KMS-11 (cell line): ENCODE results near the gene CAST.
"Not testable (repeated sequence)": the region's sequence is repeated elsewhere in the genome, so short reads cannot be mapped to it uniquely, and the experiment has no call there.

Experiments
- H2AFZ ChIP-seq: fragments of 200-600 bp; sonication (generic); 2 replicates; pipeline ENCODE4 v1.6.1; 2016; ENCODE audit warnings: antibody characterized with exemption, mixed run types, low read depth
- H3K27ac ChIP-seq: fragments of 200-600 bp; sonication (generic); 2 replicates; pipeline ENCODE4 v1.6.1; 2016; ENCODE audit warnings: mild to moderate bottlenecking, mixed run types
- H3K27me3 ChIP-seq: fragments of 200-600 bp; sonication (generic); 2 replicates; pipeline ENCODE4 v1.6.1; 2017; ENCODE audit warnings: mild to moderate bottlenecking, low read depth, mixed run types, moderate library complexity; ENCODE audit not compliant: insufficient read depth
- H3K36me3 ChIP-seq: fragments of 200-600 bp; sonication (generic); 2 replicates; pipeline ENCODE4 v1.6.1; 2017; ENCODE audit warnings: mild to moderate bottlenecking, mixed run types; ENCODE audit not compliant: insufficient read depth
- H3K4me1 ChIP-seq: fragments of 200-600 bp; sonication (generic); 2 replicates; pipeline ENCODE4 v1.6.1; 2016; ENCODE audit warnings: mild to moderate bottlenecking, low read depth, mixed run types; ENCODE audit not compliant: poor library complexity, severe bottlenecking
- H3K4me2 ChIP-seq: fragments of 200-600 bp; sonication (generic); 2 replicates; pipeline ENCODE4 v1.7.0; 2016; ENCODE audit warnings: mild to moderate bottlenecking, mixed run types
- H3K4me3 ChIP-seq: fragments of 200-600 bp; sonication (generic); IDR thresholded peaks from 2 replicates; pipeline ENCODE4 v1.6.1; 2017; ENCODE audit warnings: low read depth, low read length, mixed read lengths; ENCODE audit not compliant: insufficient read depth
- H3K79me2 ChIP-seq: fragments of 200-600 bp; sonication (generic); 2 replicates; pipeline ENCODE4 v1.6.1; 2016; ENCODE audit warnings: low read depth, mixed run types; ENCODE audit not compliant: insufficient read depth
- H3K9ac ChIP-seq: fragments of 200-600 bp; sonication (generic); 2 replicates; pipeline ENCODE4 v1.6.1; 2016; ENCODE audit warnings: mild to moderate bottlenecking, mixed run types
- H4K20me1 ChIP-seq: fragments of 200-600 bp; sonication (generic); 2 replicates; pipeline ENCODE4 v1.6.1; 2016; ENCODE audit warnings: mild to moderate bottlenecking, mixed run types; ENCODE audit not compliant: insufficient read depth
- CTCF ChIP-seq: fragments of 200-600 bp; sonication (generic); conservative IDR thresholded peaks from 2 replicates; pipeline ENCODE4 v1.6.1; 2017; ENCODE audit warnings: low read depth, mild to moderate bottlenecking, antibody characterized with exemption, low read length, moderate library complexity, mixed read lengths

The CAST gene

GRCh38 chr5:96742538-96742937 is 80.4 kb downstream of the CAST start:
- H3K9ac ChIP-seq, result no peak overlapping the region
- no peak overlapping the region for H3K4me3 ChIP-seq
- no peak overlapping the region for H3K27ac ChIP-seq
- H3K79me2 ChIP-seq, result no peaks in the 10 kb centered on the region
- no peaks in the 10 kb centered on the region for H3K36me3 ChIP-seq
- no peak overlapping the region for H2AFZ ChIP-seq
- no peaks in the 10 kb centered on the region for H4K20me1 ChIP-seq
- no peak for TF ChIP-seq CTCF
- H3K4me1 ChIP-seq, result no peaks in the 10 kb centered on the region
- H3K27me3 ChIP-seq, result no peaks in the 10 kb centered on the region
- H3K4me2 ChIP-seq, result no peak overlapping the region

GRCh38 chr5:96743065-96743768 is 81.0 kb downstream of the CAST start:
- H4K20me1 ChIP-seq, result no peaks in the 10 kb centered on the region
- no peaks in the 10 kb centered on the region for H3K79me2 ChIP-seq
- H3K27ac ChIP-seq, result no peak overlapping the region
- TF ChIP-seq CTCF, result no peak
- H3K4me2 ChIP-seq, result no peak overlapping the region
- no peaks in the 10 kb centered on the region for H3K4me1 ChIP-seq
- H3K36me3 ChIP-seq, result no peaks in the 10 kb centered on the region
- no peak overlapping the region for H3K4me3 ChIP-seq
- H3K9ac ChIP-seq, result no peak overlapping the region
- no peak overlapping the region for H2AFZ ChIP-seq
- no peaks in the 10 kb centered on the region for H3K27me3 ChIP-seq

GRCh38 chr5:96743805-96744204 is 81.6 kb downstream of the CAST start:
- H3K27me3 ChIP-seq, result no peaks in the 10 kb centered on the region
- no peaks in the 10 kb centered on the region for H3K36me3 ChIP-seq
- no peak overlapping the region for H3K27ac ChIP-seq
- H3K4me1 ChIP-seq, result no peaks in the 10 kb centered on the region
- H3K4me3 ChIP-seq, result no peak overlapping the region
- H4K20me1 ChIP-seq, result no peaks in the 10 kb centered on the region
- no peak for TF ChIP-seq CTCF
- no peak overlapping the region for H3K4me2 ChIP-seq
- H2AFZ ChIP-seq, result no peak overlapping the region
- H3K9ac ChIP-seq, result no peak overlapping the region
- H3K79me2 ChIP-seq, result no peaks in the 10 kb centered on the region

GRCh38 chr5:96744218-96744617 is 82.0 kb downstream of the CAST start:
- H3K36me3 ChIP-seq, H3K27ac ChIP-seq, H2AFZ ChIP-seq, H3K79me2 ChIP-seq, H3K4me2 ChIP-seq, H3K4me1 ChIP-seq, H3K4me3 ChIP-seq, H3K9ac ChIP-seq, H4K20me1 ChIP-seq, H3K27me3 ChIP-seq: not testable (repeated sequence)

- H3K79me2 ChIP-seq, result no peaks in the 10 kb centered on the region
- H3K4me1 ChIP-seq, result peaks cover 4% of the 10 kb centered on the region
- H2AFZ ChIP-seq, result no peak overlapping the region
- H4K20me1 ChIP-seq, result no peaks in the 10 kb centered on the region
- TF ChIP-seq CTCF, result no peak
- no peaks in the 10 kb centered on the region for H3K27me3 ChIP-seq
- H3K4me2 ChIP-seq, result no peak overlapping the region
- H3K4me3 ChIP-seq, result no peak overlapping the region
- no peaks in the 10 kb centered on the region for H3K36me3 ChIP-seq
- H3K27ac ChIP-seq, result no peak overlapping the region
- no peak overlapping the region for H3K9ac ChIP-seq
Measured at GRCh38 chr5:96745025-96745424, 82.8 kb downstream of the CAST start.
